Mesothelial cell of epicardium (in vitro differentiated cells): Measurements from ENCODE around the gene BTNL9. TPM values are rescaled to one million over a fixed set of nuclear protein-coding genes. Genes with fewer than 3 reads are reported as not detected.
"Not testable (repeated sequence)": the region's sequence is repeated elsewhere in the genome, so short reads cannot be mapped to it uniquely, and the experiment has no call there.

Source experiments
- DNase-seq, 2 experiments: peaks; one replicate each; pipeline ENCODE4 v3.0.0; 2021; ENCODE audit warnings: low spot score in 2 of 2; ENCODE audit not compliant: unreplicated experiment in 2 of 2
- H3K27ac Mint-ChIP-seq: 2 replicates; pipeline ENCODE4 v1.8.0; 2021; ENCODE audit warnings: mixed read lengths
- H3K27me3 Mint-ChIP-seq: 2 replicates; pipeline ENCODE4 v1.8.0; 2021; ENCODE audit warnings: low read depth, mixed read lengths
- H3K36me3 Mint-ChIP-seq: 2 replicates; pipeline ENCODE4 v1.8.0; 2021; ENCODE audit warnings: mixed read lengths
- H3K4me1 Mint-ChIP-seq: 2 replicates; pipeline ENCODE4 v1.8.0; 2021; ENCODE audit warnings: mixed read lengths
- H3K4me3 Mint-ChIP-seq: 2 replicates; pipeline ENCODE4 v1.8.0; 2021; ENCODE audit warnings: mild to moderate bottlenecking, moderate library complexity, mixed read lengths
- H3K9me3 Mint-ChIP-seq: 2 replicates; pipeline ENCODE4 v1.8.0; 2021; ENCODE audit warnings: mixed read lengths
- total RNA-seq: library from RNA; stranded (reverse); gene quantifications from 3 replicates; pipeline ENCODE4 v1.2.1, GENCODE V29; 2021
- TF ChIP-seq, protein P1 (sequence below): fragments of 200-600 bp; sonication (generic); IDR thresholded peaks from one replicate; pipeline ENCODE4 v1.5.0; 2021; ENCODE audit warnings: antibody characterized with exemption; ENCODE audit not compliant: unreplicated experiment

BTNL9 gene
- total RNA-seq = 0.18 TPM in 1 of 3 replicates, not detected in the others

DNA sequence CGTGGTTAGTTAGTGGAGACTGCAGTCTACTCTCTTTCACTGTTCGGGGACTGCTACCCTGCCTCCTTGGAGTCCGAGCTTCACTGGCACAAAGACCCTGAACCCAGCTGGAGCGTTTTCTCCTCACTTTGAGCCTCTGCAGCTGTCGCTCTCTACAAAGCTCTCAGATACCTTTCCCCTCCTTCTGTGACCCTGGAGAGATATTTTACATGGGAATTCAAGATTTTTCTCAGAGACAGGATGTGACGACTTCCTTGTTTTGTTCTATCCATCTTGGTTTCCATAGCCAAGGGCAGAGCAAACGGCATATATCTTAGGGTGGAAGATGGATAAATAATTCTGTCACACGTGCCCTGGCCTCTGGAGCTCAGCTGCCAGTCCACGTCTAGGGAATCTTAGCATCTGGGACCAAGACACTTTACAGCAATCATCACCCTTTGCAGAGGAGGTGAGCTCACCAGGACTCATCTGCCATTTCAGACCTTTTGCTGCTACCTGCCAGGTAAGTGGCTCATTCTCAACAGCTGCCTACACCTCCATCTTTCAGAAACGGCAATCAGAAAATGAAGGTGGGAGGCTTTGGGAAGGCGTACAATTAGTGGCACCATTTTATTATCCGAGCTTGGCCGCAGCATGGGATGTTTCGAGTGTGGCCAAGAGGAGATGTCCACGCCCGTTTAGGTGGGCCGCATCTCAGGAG lies at the start of gene BTNL9:
BTNL9 (plus strand) TSS at position 336 of the 700 bp plus-strand sequence. CDS start 5,224 bp downstream, outside the sequence.
- Mint-ChIP-seq H3K27me3 (peaks cover 57% of the 10 kb centered on the region), H3K4me1 (no peaks in the 10 kb centered on the region), H3K36me3 (no peaks in the 10 kb centered on the region), H3K4me3 (no peak within 1 kb of the TSS), H3K27ac (no peak within 1 kb of the TSS), H3K9me3 (no peaks in the 10 kb centered on the region)
- TF ChIP-seq, protein P1, sequence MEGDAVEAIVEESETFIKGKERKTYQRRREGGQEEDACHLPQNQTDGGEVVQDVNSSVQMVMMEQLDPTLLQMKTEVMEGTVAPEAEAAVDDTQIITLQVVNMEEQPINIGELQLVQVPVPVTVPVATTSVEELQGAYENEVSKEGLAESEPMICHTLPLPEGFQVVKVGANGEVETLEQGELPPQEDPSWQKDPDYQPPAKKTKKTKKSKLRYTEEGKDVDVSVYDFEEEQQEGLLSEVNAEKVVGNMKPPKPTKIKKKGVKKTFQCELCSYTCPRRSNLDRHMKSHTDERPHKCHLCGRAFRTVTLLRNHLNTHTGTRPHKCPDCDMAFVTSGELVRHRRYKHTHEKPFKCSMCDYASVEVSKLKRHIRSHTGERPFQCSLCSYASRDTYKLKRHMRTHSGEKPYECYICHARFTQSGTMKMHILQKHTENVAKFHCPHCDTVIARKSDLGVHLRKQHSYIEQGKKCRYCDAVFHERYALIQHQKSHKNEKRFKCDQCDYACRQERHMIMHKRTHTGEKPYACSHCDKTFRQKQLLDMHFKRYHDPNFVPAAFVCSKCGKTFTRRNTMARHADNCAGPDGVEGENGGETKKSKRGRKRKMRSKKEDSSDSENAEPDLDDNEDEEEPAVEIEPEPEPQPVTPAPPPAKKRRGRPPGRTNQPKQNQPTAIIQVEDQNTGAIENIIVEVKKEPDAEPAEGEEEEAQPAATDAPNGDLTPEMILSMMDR = no peak
- DNase-seq = no peak

- TF ChIP-seq, protein P1 = no peak
- no peak overlapping the region for H3K27ac Mint-ChIP-seq
- H3K9me3 Mint-ChIP-seq = no peaks in the 10 kb centered on the region
- peaks cover 21% of the 10 kb centered on the region for H3K27me3 Mint-ChIP-seq
- H3K4me3 Mint-ChIP-seq = no peak overlapping the region
- no peaks in the 10 kb centered on the region for H3K4me1 Mint-ChIP-seq
- no peak for DNase-seq
- H3K36me3 Mint-ChIP-seq = no peaks in the 10 kb centered on the region
Measured at GRCh38 chr5:180990882-180991242, 49.2 kb upstream of the BTNL9 start.

DNA sequence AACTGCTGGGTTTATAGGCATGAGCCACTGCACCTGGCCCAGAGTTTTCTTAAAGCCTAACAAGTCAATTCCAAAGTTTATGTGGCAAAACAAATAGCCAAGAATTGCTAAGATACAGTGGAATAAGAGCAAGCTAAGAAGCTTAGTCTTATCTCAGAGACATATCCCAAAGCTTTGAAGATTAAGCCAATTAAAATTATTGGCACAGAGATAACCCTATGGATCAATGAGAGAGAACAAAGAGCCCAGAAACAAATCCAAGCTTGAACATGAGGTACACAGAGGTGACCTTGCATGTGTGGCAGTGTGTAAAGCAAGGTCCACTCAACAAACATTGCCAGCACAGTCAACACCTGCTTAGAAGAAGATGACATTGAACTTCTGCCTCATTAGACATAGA lies 38.1 kb upstream of the BTNL9 start:
- peaks cover 32% of the 10 kb centered on the region for H3K27me3 Mint-ChIP-seq
- TF ChIP-seq, protein P1 = no peak
- H3K4me3 Mint-ChIP-seq = no peak overlapping the region
- H3K4me1 Mint-ChIP-seq = no peaks in the 10 kb centered on the region
- DNase-seq = no peak
- H3K9me3 Mint-ChIP-seq = no peaks in the 10 kb centered on the region
- H3K27ac Mint-ChIP-seq = no peak overlapping the region
- no peaks in the 10 kb centered on the region for H3K36me3 Mint-ChIP-seq

DNA sequence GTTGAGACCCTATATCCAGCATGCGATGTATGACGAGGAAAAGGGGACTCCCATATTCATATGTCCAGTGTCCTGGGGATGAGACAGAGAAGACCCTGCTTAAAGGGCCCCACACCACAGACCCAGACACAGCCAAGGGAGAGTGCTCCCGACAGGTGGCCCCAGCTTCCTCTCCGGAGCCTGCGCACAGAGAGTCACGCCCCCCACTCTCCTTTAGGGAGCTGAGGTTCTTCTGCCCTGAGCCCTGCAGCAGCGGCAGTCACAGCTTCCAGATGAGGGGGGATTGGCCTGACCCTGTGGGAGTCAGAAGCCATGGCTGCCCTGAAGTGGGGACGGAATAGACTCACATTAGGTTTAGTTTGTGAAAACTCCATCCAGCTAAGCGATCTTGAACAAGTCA lies 34.3 kb upstream of the BTNL9 start:
- Mint-ChIP-seq H3K9me3 (no peaks in the 10 kb centered on the region), H3K4me3 (no peak overlapping the region), H3K27me3 (peaks cover 29% of the 10 kb centered on the region), H3K27ac (no peak overlapping the region), H3K36me3 (no peaks in the 10 kb centered on the region), H3K4me1 (no peaks in the 10 kb centered on the region)
- no peak for DNase-seq
- TF ChIP-seq, protein P1 = no peak

DNA sequence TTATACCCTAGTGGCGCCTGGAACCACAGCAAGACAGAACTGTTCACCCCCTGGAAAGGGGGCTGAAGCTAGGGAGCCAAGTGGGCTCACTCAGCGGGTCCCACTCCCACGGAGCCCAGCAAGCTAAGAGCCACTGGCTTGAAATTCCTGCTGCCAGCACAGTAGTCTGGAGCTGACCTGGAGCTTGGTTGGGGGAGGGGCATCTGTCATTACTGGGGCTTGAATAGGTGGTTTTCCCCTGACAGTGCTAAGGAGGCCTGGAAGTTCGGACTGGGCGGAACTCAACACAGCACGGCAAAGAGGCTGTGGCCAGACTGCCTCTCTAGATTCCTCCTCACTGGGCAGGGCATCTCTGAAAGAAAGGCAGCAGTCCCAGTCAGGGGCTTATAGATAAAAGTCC lies 31.9 kb upstream of the BTNL9 start:
- Mint-ChIP-seq H3K27ac (no peak overlapping the region), H3K4me1 (no peaks in the 10 kb centered on the region), H3K4me3 (no peak overlapping the region), H3K27me3 (peaks cover 29% of the 10 kb centered on the region), H3K9me3 (peaks cover 4% of the 10 kb centered on the region), H3K36me3 (no peaks in the 10 kb centered on the region)
- no peak for DNase-seq
- TF ChIP-seq, protein P1 = no peak

- not testable (repeated sequence) for DNase-seq, H3K4me1 Mint-ChIP-seq, H3K9me3 Mint-ChIP-seq, H3K4me3 Mint-ChIP-seq, H3K36me3 Mint-ChIP-seq, H3K27ac Mint-ChIP-seq
- H3K27me3 Mint-ChIP-seq = peaks cover 23% of the 10 kb centered on the region
Measured at GRCh38 chr5:181010018-181010417, 30.0 kb upstream of the BTNL9 start.

- H3K27ac Mint-ChIP-seq, DNase-seq, H3K36me3 Mint-ChIP-seq, H3K4me3 Mint-ChIP-seq, H3K9me3 Mint-ChIP-seq, H3K4me1 Mint-ChIP-seq: not testable (repeated sequence)
- peaks cover 24% of the 10 kb centered on the region for H3K27me3 Mint-ChIP-seq
Measured at GRCh38 chr5:181014654-181015053, 25.4 kb upstream of the BTNL9 start.

GRCh38 chr5:181017448-181017847 lies 22.6 kb upstream of the BTNL9 start:
- not testable (repeated sequence) for H3K4me3 Mint-ChIP-seq, H3K27ac Mint-ChIP-seq, H3K36me3 Mint-ChIP-seq, DNase-seq, H3K4me1 Mint-ChIP-seq
- H3K9me3 Mint-ChIP-seq = peaks cover 17% of the 10 kb centered on the region
- peaks cover 24% of the 10 kb centered on the region for H3K27me3 Mint-ChIP-seq
